ENCODE measurements around the gene TMBIM1. TPM values are rescaled to one million over a fixed set of nuclear protein-coding genes. Genes with fewer than 3 reads are reported as not detected.

TMBIM1 gene
- polyA plus RNA-seq, 3 donors = 86.5 to 96.9 (median 90.6) TPM

DNA sequence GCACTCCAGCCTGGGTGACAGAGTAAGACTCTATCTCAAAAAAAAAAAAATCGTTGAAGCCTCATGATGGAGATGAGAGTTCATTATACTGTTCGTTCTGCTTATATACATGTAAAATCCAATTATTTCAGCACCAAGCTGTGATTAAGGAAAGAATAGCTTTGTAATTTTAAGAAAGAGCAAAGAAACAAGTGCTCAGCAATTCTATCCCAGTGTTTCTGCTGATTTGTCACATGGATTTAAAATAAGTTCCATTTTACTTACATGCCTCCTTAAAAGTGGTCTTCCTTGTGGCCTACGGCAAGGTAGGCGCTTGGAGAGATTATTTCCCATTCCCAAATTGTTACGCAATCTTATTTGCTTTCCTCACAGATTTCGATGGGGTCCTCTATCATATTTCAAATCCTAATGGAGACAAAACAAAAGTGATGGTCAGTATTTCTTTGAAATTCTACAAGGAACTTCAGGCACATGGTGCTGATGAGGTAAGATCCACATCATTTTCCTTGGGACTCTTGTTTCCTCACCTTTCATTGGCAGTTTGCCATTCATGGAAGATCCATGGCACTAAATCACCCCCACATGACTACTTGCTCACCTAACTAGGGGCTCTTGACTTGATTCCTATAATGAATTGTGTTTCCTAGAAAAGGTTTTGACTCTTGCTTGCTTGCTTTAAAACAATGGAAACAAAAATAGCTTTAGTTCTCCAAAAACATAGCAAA lies 63.8 kb downstream of the TMBIM1 start:
- no peak for DNase-seq

DNA sequence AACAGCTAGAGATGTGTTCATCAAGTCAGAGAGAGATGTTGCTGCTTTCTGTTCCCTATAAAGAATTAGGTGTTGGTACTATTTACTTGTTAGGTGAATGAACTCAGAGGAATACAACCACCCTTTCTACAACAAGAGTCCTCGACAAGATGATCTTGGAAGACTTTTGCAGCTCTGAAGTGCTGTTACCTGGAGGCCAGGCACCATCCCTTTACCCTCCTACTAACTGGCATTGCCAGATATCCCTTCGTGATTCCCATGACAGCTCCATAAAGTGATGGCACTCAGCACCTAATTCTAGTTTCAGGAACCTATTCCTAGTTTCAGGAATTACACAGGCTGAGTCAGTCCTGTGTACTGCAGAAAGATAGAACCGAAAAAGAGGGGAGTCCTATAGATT lies 65.4 kb downstream of the TMBIM1 start:
- no peak for DNase-seq

Other genes with a start within 250 kb of the TMBIM1 start
- under 1 TPM; 0.08 to 0.43 (median 0.36) TPM for gene RUFY4, start 223.2 kb downstream of the TMBIM1 start, polyA plus RNA-seq (ENCODE audit: insufficient read length in 3 of 3)
- gene CXCR2, start 166.5 kb downstream of the TMBIM1 start, polyA plus RNA-seq (ENCODE audit: insufficient read length in 3 of 3) = under 1 TPM; 0.14 to 0.74 (median 0.36) TPM
- gene CXCR1, start 125.5 kb downstream of the TMBIM1 start, polyA plus RNA-seq (ENCODE audit: insufficient read length in 3 of 3) = under 1 TPM in 1 of 3 donors, not detected in 2; 0.07 TPM
- gene ARPC2, start 75.3 kb downstream of the TMBIM1 start, polyA plus RNA-seq (ENCODE audit: insufficient read length in 3 of 3) = 100 to 1,000 TPM; 235 to 239 (median 237) TPM
- gene GPBAR1, start 31.5 kb downstream of the TMBIM1 start, polyA plus RNA-seq (ENCODE audit: insufficient read length in 3 of 3) = 1 to 10 TPM; 1.8 to 2.7 (median 2.2) TPM
- 100 to 1,000 TPM; 137 to 150 (median 144) TPM for gene AAMP, start 22.4 kb downstream of the TMBIM1 start, polyA plus RNA-seq (ENCODE audit: insufficient read length in 3 of 3)
- gene PNKD, start 22.0 kb downstream of the TMBIM1 start, polyA plus RNA-seq (ENCODE audit: insufficient read length in 3 of 3) = 100 to 1,000 TPM; 115 to 131 (median 115) TPM
- gene CATIP, start 64.4 kb upstream of the TMBIM1 start, polyA plus RNA-seq (ENCODE audit: insufficient read length in 3 of 3) = 1 to 10 TPM; 5.6 to 7.6 (median 6.2) TPM
- gene SLC11A1, start 89.8 kb upstream of the TMBIM1 start, polyA plus RNA-seq (ENCODE audit: insufficient read length in 3 of 3) = 1 to 10 TPM in 1 of 3 donors, under 1 TPM in 2; 0.87 to 1.6 (median 0.99) TPM
- 100 to 1,000 TPM; 155 to 174 (median 165) TPM for gene CTDSP1, start 107.4 kb upstream of the TMBIM1 start, polyA plus RNA-seq (ENCODE audit: insufficient read length in 3 of 3)
- gene VIL1, start 126.6 kb upstream of the TMBIM1 start, polyA plus RNA-seq (ENCODE audit: insufficient read length in 3 of 3) = 10 to 100 TPM; 22.8 to 40.0 (median 32.8) TPM

Measured in renal pelvis (tissue), 4 donors.